NB4 (cell line): ENCODE results near the gene PRSS16.

Source experiments
- DNase-seq: peaks from one replicate; pipeline ENCODE4 v3.0.0; 2010; ENCODE audit warnings: low read depth
- H3K4me3 ChIP-seq: one replicate; pipeline ENCODE4 v1.5.1; 2011; ENCODE audit warnings: mild to moderate bottlenecking, low read depth, low read length, moderate library complexity
- MYC ChIP-seq: IDR thresholded peaks from 2 replicates; pipeline ENCODE4 v1.6.1; 2011; ENCODE audit warnings: low read depth, low read length
- POLR2A ChIP-seq: IDR thresholded peaks from 2 replicates; pipeline ENCODE4 v1.6.1; 2011; ENCODE audit warnings: mild to moderate bottlenecking; ENCODE audit not compliant: insufficient read length; ENCODE audit errors: extremely low read depth
- TF ChIP-seq, protein P1 (sequence below): IDR thresholded peaks from one replicate; pipeline ENCODE4 v1.5.1; 2012; ENCODE audit warnings: low read depth, low read length
- TF ChIP-seq, protein P2 (sequence below): IDR thresholded peaks from 2 replicates; pipeline ENCODE4 v1.6.1; 2011; ENCODE audit warnings: low read depth, low read length

Gene PRSS16

DNA sequence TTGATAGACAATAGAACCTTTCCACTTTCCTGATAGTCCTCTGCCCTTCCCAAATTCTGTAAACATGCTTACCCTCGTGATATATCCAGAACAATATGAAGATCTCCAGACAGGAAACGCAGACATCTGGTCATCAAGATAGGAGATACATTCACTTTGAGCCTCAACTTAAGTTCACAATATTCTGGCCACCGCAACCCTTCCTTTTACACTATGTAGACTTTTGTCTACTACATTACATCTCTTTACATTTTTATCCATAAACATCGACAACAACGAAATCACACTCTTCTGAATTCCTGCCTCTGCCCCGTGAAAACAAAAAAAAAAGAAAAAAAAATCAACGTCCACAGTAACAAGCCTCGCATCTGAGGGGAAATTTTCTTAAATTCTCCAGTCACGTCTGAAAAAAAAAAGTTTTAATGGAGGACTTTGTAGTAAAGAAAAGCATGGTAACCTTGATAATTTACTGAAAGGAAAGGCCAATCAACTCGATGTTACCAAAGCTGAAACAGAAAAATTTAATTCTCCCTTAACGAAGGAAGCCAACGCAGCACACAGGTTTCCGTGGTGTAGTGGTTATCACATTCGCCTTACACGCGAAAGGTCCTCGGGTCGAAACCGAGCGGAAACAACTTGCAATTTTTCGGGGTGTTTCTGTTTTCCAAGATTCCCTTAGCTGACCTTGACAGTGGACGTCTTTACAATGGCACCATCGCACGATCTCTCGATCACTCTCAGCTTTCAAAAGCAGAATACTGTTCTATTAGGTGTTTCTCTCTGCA is 42.8 kb downstream of the PRSS16 start:
- no peak overlapping the region for H3K4me3 ChIP-seq
- TF ChIP-seq POLR2A (no peak), MYC (no peak)
- TF ChIP-seq, protein P1, sequence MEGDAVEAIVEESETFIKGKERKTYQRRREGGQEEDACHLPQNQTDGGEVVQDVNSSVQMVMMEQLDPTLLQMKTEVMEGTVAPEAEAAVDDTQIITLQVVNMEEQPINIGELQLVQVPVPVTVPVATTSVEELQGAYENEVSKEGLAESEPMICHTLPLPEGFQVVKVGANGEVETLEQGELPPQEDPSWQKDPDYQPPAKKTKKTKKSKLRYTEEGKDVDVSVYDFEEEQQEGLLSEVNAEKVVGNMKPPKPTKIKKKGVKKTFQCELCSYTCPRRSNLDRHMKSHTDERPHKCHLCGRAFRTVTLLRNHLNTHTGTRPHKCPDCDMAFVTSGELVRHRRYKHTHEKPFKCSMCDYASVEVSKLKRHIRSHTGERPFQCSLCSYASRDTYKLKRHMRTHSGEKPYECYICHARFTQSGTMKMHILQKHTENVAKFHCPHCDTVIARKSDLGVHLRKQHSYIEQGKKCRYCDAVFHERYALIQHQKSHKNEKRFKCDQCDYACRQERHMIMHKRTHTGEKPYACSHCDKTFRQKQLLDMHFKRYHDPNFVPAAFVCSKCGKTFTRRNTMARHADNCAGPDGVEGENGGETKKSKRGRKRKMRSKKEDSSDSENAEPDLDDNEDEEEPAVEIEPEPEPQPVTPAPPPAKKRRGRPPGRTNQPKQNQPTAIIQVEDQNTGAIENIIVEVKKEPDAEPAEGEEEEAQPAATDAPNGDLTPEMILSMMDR, result no peak
- TF ChIP-seq, protein P2, sequence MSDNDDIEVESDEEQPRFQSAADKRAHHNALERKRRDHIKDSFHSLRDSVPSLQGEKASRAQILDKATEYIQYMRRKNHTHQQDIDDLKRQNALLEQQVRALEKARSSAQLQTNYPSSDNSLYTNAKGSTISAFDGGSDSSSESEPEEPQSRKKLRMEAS, result no peak
- DNase-seq, result no peak

DNA sequence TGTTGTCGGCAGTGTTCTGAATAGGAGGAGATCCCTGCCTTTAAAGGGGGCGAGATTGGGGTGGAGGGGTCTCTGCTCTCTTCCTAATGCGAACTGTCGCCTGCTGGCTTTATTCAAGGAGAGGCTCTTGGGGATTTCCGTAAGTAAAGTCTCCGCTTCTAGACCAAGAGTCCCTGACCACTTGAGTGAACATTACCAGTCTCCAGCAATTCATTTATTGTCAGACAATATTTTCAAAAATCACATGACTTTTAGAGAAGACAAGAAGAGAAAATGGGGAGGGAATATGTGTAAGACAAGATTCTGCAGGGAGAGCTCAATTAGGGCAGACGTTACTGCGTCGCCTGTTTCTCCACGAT is 43.3 kb downstream of the PRSS16 start:
- DNase-seq, result no peak
- TF ChIP-seq POLR2A (no peak), MYC (no peak)
- TF ChIP-seq, protein P1, result no peak
- TF ChIP-seq, protein P2, result no peak
- no peak overlapping the region for H3K4me3 ChIP-seq

DNA sequence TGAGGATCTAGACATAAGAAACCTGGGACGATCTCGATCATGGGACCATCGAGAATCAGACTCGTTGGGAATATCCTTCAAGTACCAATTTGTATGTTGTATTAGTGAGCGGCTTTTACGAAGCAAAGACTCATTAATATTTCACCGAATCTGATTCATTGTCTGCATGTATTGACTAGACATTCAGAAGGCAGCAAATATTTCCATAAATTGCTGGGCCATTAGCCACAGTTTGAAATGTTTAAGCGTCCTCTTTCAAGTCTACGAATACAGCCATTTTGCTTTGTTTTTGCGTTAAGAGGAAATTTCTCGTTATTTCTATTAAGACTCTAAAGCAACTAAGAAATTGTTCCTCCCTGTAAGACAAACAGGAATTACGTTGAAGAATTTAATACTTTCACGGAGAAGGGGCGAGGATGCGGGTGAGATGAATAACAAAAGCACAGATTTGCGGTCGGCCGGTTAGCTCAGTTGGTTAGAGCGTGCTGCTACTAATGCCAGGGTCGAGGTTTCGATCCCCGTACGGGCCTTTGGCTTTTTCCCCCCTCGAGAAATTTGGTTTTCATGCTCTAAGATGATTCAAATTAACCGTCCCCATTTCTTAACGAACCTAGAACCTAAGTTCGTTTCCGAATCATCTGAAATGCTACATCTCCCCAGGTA is 46.1 kb downstream of the PRSS16 start:
- TF ChIP-seq MYC, result no peak
- TF ChIP-seq, protein P1, result no peak
- TF ChIP-seq, protein P2, result no peak
- no peak for TF ChIP-seq POLR2A
- no peak overlapping the region for H3K4me3 ChIP-seq
- DNase-seq, result no peak

DNA sequence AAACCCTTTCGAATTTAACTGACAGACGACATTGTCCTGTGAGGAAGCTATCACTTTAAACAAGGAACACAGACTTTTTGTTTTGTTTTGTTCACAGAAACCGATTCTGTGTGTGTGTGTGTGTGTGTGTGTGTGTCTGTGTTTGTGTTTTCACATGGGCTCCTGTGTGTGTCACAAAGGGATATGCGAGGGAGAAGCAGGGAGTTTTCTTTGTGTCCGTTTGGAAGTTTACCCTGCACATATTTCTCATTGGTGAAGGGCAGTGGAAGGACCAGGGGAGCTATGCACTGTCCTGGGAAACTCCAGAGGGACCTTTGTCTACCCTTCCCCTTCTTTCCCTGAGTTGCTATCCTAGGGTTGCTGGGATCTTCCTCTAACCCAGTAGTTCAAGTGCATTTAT is 46.9 kb downstream of the PRSS16 start:
- TF ChIP-seq, protein P2, result no peak
- TF ChIP-seq, protein P1, result no peak
- TF ChIP-seq POLR2A, result no peak
- TF ChIP-seq MYC, result no peak
- H3K4me3 ChIP-seq, result no peak overlapping the region
- no peak for DNase-seq

DNA sequence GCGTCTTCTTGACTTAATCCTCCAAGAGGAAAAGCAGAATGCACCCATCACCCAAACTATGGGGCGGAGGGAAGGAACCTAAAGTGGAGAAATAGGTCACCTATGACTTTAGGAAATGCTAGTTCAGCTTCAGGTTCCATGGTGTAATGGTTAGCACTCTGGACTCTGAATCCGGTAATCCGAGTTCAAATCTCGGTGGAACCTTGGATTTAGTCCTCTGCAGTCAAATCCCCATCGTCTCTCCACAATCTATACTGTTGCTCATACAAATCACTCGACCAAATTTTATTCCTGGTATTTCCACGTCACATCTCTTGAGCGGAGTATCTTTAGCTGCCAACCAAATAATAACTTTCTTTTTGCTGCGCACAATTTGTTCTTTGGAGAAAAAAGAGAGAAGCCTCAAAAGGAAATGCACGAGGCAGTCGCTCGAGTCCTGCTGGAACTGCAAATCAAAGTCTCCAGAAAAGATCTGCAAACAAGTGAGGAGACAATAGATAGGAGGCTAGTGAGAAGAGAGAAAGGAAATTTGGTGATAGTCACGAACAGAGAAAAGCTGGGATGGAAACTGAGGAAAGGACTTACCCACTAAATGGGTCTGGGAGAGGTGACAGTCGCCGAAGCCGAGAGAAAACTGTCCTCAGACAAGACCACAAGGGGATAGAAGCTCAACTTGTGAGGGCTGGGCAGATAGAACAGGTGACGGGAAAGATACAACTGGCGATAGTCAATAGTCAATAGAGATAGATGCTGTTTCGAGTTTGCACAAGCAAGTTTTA is 48.0 kb downstream of the PRSS16 start:
- TF ChIP-seq, protein P1, result no peak
- TF ChIP-seq MYC (no peak), POLR2A (no peak)
- TF ChIP-seq, protein P2, result no peak
- H3K4me3 ChIP-seq, result peak overlapping the region; percentile 61
- DNase-seq, result peak; percentile 68
